HEK293 (cell line): ENCODE data around the gene RASGRP3.

Experiments
- CTCF ChIA-PET: fragments of 350-600 bp; formaldehyde crosslinking; extraction: SDS; loops from one replicate; lab custom pipeline; 2021; ENCODE audit warnings: antibody characterized with exemption; lab: Yijun Ruan, JAX
- POLR2A ChIA-PET: fragments of 300-600 bp; formaldehyde crosslinking; extraction: SDS; loops from one replicate; lab custom pipeline; 2020; ENCODE audit warnings: antibody characterized with exemption, inconsistent platforms; lab: Yijun Ruan, JAX
- H3K27ac ChIP-seq: fragments of 200-500 bp; sonication (Bioruptor generic); 2 replicates; pipeline ENCODE4 v1.5.1; 2014; ENCODE audit warnings: low read depth, low read length, control low read depth, inconsistent platforms; ENCODE audit errors: extremely low read depth
- H3K36me3 ChIP-seq, 2 experiments: fragments of 200-500 bp in 1 of 2; sonication (Bioruptor generic) in 1 of 2; 1 replicate in 1 of 2; 2 replicates in 1 of 2; pipeline ENCODE4 v1.5.1; 2014 to 2017; ENCODE audit warnings: inconsistent platforms in 2 of 2, low read length in 2 of 2; ENCODE audit not compliant: control insufficient read depth in 2 of 2, insufficient read depth in 1 of 2
- H3K4me1 ChIP-seq: fragments of 200-500 bp; sonication (Bioruptor generic); 2 replicates; pipeline ENCODE4 v1.5.1; 2014; ENCODE audit warnings: mild to moderate bottlenecking, low read length, inconsistent platforms; ENCODE audit not compliant: control insufficient read depth, insufficient read depth
- H3K4me3 ChIP-seq: 2 replicates; pipeline ENCODE4 v1.5.1; 2011; ENCODE audit warnings: low read depth, mild to moderate bottlenecking, control low read depth, low read length, moderate library complexity
- H3K9me3 ChIP-seq: fragments of 200-500 bp; sonication (Bioruptor generic); 2 replicates; pipeline ENCODE4 v1.5.1; 2014; ENCODE audit warnings: low read depth, low read length, inconsistent platforms; ENCODE audit not compliant: control insufficient read depth, insufficient read depth
- EGR2 ChIP-seq: fragments of 450-650 bp; formaldehyde crosslinking; IDR thresholded peaks from 2 replicates; pipeline ENCODE4 v1.5.1; 2016; ENCODE audit warnings: low read depth, missing biosample characterization, missing genetic modification characterization
- FEZF1 ChIP-seq: fragments of 450-650 bp; formaldehyde crosslinking; IDR thresholded peaks from 2 replicates; pipeline ENCODE4 v1.5.1; 2016; ENCODE audit warnings: missing biosample characterization, missing genetic modification characterization
- GLI2 ChIP-seq: fragments of 450-650 bp; formaldehyde crosslinking; IDR thresholded peaks from 2 replicates; pipeline ENCODE4; 2017; ENCODE audit warnings: missing biosample characterization, missing genetic modification characterization, low read depth, borderline replicate concordance
- IKZF3 ChIP-seq: fragments of 450-650 bp; IDR thresholded peaks from 2 replicates; pipeline ENCODE4 v1.5.0; 2018; ENCODE audit warnings: missing biosample characterization, mild to moderate bottlenecking, missing genetic modification characterization, moderate library complexity
- PATZ1 ChIP-seq: fragments of 450-650 bp; formaldehyde crosslinking; IDR thresholded peaks from 2 replicates; pipeline ENCODE4 v1.5.1; 2016; ENCODE audit warnings: missing biosample characterization, missing genetic modification characterization
- REPIN1 ChIP-seq: fragments of 450-650 bp; formaldehyde crosslinking; IDR thresholded peaks from 2 replicates; pipeline ENCODE4 v1.5.1; 2017; ENCODE audit warnings: missing biosample characterization, missing genetic modification characterization, low read depth
- SCRT1 ChIP-seq: fragments of 450-650 bp; formaldehyde crosslinking; IDR thresholded peaks from 2 replicates; pipeline ENCODE4 v1.5.1; 2016; ENCODE audit warnings: missing biosample characterization, missing genetic modification characterization, borderline replicate concordance
- TCF7L2 ChIP-seq: IDR thresholded peaks from 2 replicates; pipeline ENCODE4 v1.6.1; 2011; ENCODE audit warnings: low read depth, mild to moderate bottlenecking, inconsistent platforms, low read length, moderate library complexity, borderline replicate concordance
- ZBTB11 ChIP-seq: fragments of 450-650 bp; formaldehyde crosslinking; conservative IDR thresholded peaks from 2 replicates; pipeline ENCODE4 v1.5.1; 2016; ENCODE audit warnings: low read depth, missing biosample characterization, missing genetic modification characterization
- ZBTB26 ChIP-seq: fragments of 450-650 bp; formaldehyde crosslinking; optimal IDR thresholded peaks from 2 replicates; pipeline ENCODE3; 2016; ENCODE audit warnings: missing biosample characterization, mild to moderate bottlenecking, missing genetic modification characterization
- ZBTB49 ChIP-seq: fragments of 450-650 bp; formaldehyde crosslinking; IDR thresholded peaks from 2 replicates; pipeline ENCODE4 v1.5.1; 2016; ENCODE audit warnings: missing biosample characterization, missing genetic modification characterization, low read depth
- ZNF10 ChIP-seq: fragments of 450-650 bp; formaldehyde crosslinking; IDR thresholded peaks from 2 replicates; pipeline ENCODE4 v1.5.1; 2017; ENCODE audit warnings: missing biosample characterization, missing genetic modification characterization
- ZNF155 ChIP-seq: fragments of 450-650 bp; formaldehyde crosslinking; IDR thresholded peaks from 2 replicates; pipeline ENCODE4 v1.5.1; 2016; ENCODE audit warnings: missing biosample characterization, missing genetic modification characterization
- ZNF223 ChIP-seq: fragments of 450-650 bp; formaldehyde crosslinking; IDR thresholded peaks from 2 replicates; pipeline ENCODE4 v1.5.1; 2016; ENCODE audit warnings: missing biosample characterization, missing genetic modification characterization
- ZNF423 ChIP-seq: fragments of 450-650 bp; formaldehyde crosslinking; IDR thresholded peaks from 2 replicates; pipeline ENCODE4 v1.5.1; 2016; ENCODE audit warnings: missing biosample characterization, missing genetic modification characterization
- ZNF513 ChIP-seq: fragments of 450-650 bp; IDR thresholded peaks from 2 replicates; pipeline ENCODE4 v1.5.1; 2018; ENCODE audit warnings: missing biosample characterization, missing genetic modification characterization
- ZNF544 ChIP-seq: fragments of 450-650 bp; formaldehyde crosslinking; IDR thresholded peaks from 2 replicates; pipeline ENCODE4 v1.5.0; 2017; ENCODE audit warnings: missing biosample characterization, missing genetic modification characterization
- ZNF555 ChIP-seq: fragments of 450-650 bp; formaldehyde crosslinking; conservative IDR thresholded peaks from 2 replicates; pipeline ENCODE4 v1.5.1; 2017; ENCODE audit warnings: missing biosample characterization, mild to moderate bottlenecking, missing genetic modification characterization, inconsistent platforms
- ZNF843 ChIP-seq: fragments of 450-650 bp; formaldehyde crosslinking; IDR thresholded peaks from 2 replicates; pipeline ENCODE4 v1.5.1; 2016; ENCODE audit warnings: missing biosample characterization, missing genetic modification characterization
- ZSCAN23 ChIP-seq: fragments of 450-650 bp; formaldehyde crosslinking; IDR thresholded peaks from 2 replicates; pipeline ENCODE4 v1.5.1; 2016; ENCODE audit warnings: missing biosample characterization, missing genetic modification characterization

Gene RASGRP3

GRCh38 chr2:33532146-33532545 lies 55.7 kb downstream of the RASGRP3 start:
- no peaks in the 10 kb centered on the region for H3K36me3 ChIP-seq
- no peak overlapping the region for H3K4me3 ChIP-seq
- H3K9me3 ChIP-seq = no peaks in the 10 kb centered on the region
- CTCF ChIA-PET = no interaction called here
- H3K4me1 ChIP-seq = no peaks in the 10 kb centered on the region
- POLR2A ChIA-PET = no interaction called here
- TF ChIP-seq ZBTB26 (no peak), ZBTB49 (tag by site-specific recombination) (no peak), TCF7L2 (no peak), EGR2 (tag by site-specific recombination) (no peak), ZBTB11 (tag by site-specific recombination) (no peak), SCRT1 (tag by site-specific recombination) (no peak), ZNF555 (tag by site-specific recombination) (no peak), PATZ1 (tag by site-specific recombination) (no peak), FEZF1 (tag by site-specific recombination) (no peak), ZSCAN23 (tag by site-specific recombination) (no peak), ZNF10 (tag by site-specific recombination) (no peak), ZNF223 (tag by site-specific recombination) (no peak), ZNF544 (tag by site-specific recombination) (no peak), ZNF843 (no peak), GLI2 (tag by site-specific recombination) (no peak), ZNF423 (tag by site-specific recombination) (no peak), REPIN1 (tag by site-specific recombination) (no peak), IKZF3 (tag by site-specific recombination) (no peak), ZNF155 (tag by site-specific recombination) (no peak), ZNF513 (tag by site-specific recombination) (no peak)
- no peak overlapping the region for H3K27ac ChIP-seq
